B cell (primary cell): ENCODE data around the gene WT1. TPM values are rescaled to one million over a fixed set of nuclear protein-coding genes. Genes with fewer than 3 reads are reported as not detected.

Source experiments
- ATAC-seq: fragments of 200-7000 bp; cut with Tn5 transposase; one replicate; pipeline ENCODE4 v1.10.0; 2021; ENCODE audit warnings: low read depth, mild to moderate bottlenecking, moderate number of reproducible peaks, moderate library complexity
- CTCF ChIA-PET: fragments of 350-600 bp; sonication (Branson Sonifier 250); formaldehyde crosslinking; loops from one replicate; lab custom pipeline; 2021; ENCODE audit warnings: antibody characterized with exemption, inconsistent platforms; lab: Charles Lee
- POLR2A ChIA-PET: fragments of 350-600 bp; sonication (Branson Sonifier 250); formaldehyde crosslinking; loops from one replicate; lab custom pipeline; 2021; ENCODE audit warnings: antibody characterized with exemption; lab: Charles Lee
- DNase-seq: peaks from one replicate; pipeline ENCODE4 v3.0.0; 2013
- H2AFZ ChIP-seq: 2 replicates; pipeline ENCODE4 v1.6.1; 2012; ENCODE audit warnings: mild to moderate bottlenecking, low read depth, low read length; ENCODE audit not compliant: insufficient read depth, poor library complexity, severe bottlenecking
- H3K27ac ChIP-seq, 2 donors: 1 replicate in 1 of 2; 2 replicates in 1 of 2; pipeline ENCODE4 v1.5.1; 2012 to 2013; ENCODE audit warnings: low read length in 2 of 2, mild to moderate bottlenecking in 2 of 2, moderate library complexity in 1 of 2
- H3K27me3 ChIP-seq, 4 experiments: fragments of 200-600 bp in 1 of 4; sonication (generic) in 1 of 4; replicated peaks in 1 of 4; 1 replicate in 2 of 4; 2 replicates in 2 of 4; pipeline versions ENCODE4 v1.6.1 to v1.7.0; 2013 to 2016; ENCODE audit warnings: low read length in 3 of 4, mild to moderate bottlenecking in 2 of 4, mixed read lengths in 1 of 4, moderate library complexity in 1 of 4; ENCODE audit not compliant: insufficient read depth in 4 of 4, control insufficient read depth in 3 of 4; ENCODE audit errors: control extremely low read depth in 1 of 4
- H3K36me3 ChIP-seq, 2 experiments: replicated peaks in 1 of 2; 1 replicate in 1 of 2; 2 replicates in 1 of 2; pipeline versions ENCODE4 v1.6.1 to v1.7.1; 2013; ENCODE audit warnings: low read length in 1 of 2; ENCODE audit not compliant: insufficient read depth in 2 of 2, control insufficient read depth in 1 of 2; ENCODE audit errors: control extremely low read depth in 1 of 2, extremely low read depth in 1 of 2
- H3K4me1 ChIP-seq, 2 donors: fragments of 200-600 bp in 1 of 2; sonication (generic) in 1 of 2; 1 replicate in 1 of 2; 2 replicates in 1 of 2; pipeline versions ENCODE4 v1.5.1 to v1.6.1; 2013 to 2017; ENCODE audit warnings: low read length in 2 of 2; ENCODE audit not compliant: control insufficient read depth in 2 of 2, insufficient read depth in 2 of 2
- H3K4me2 ChIP-seq: replicated peaks from 2 replicates; pipeline ENCODE3; 2012; ENCODE audit warnings: mild to moderate bottlenecking, low read depth, low read length; ENCODE audit not compliant: poor library complexity, severe bottlenecking
- H3K4me3 ChIP-seq, 5 experiments: fragments of 200-600 bp in 1 of 5; sonication (generic) in 1 of 5; 1 replicate in 3 of 5; 2 replicates in 2 of 5; pipeline versions ENCODE4 v1.5.1 to v1.7.0; 2011 to 2016; ENCODE audit warnings: low read length in 4 of 5, mild to moderate bottlenecking in 4 of 5, low read depth in 2 of 5, control low read depth in 1 of 5, moderate library complexity in 1 of 5; ENCODE audit not compliant: insufficient read depth in 1 of 5; ENCODE audit errors: control extremely low read depth in 1 of 5, extremely low read depth in 1 of 5
- H3K79me2 ChIP-seq: fragments of 200-600 bp; sonication (generic); one replicate; pipeline ENCODE4 v1.6.0; 2016; ENCODE audit warnings: low read length; ENCODE audit not compliant: control insufficient read depth, insufficient read depth
- H3K9ac ChIP-seq: fragments of 200-600 bp; sonication (generic); 2 replicates; pipeline ENCODE4 v1.6.1; 2017; ENCODE audit warnings: mild to moderate bottlenecking, low read length, moderate library complexity
- H3K9me3 ChIP-seq, 3 donors: one replicate each; pipeline versions ENCODE4 v1.6.1 to v1.7.1; 2013; ENCODE audit warnings: low read length in 2 of 3; ENCODE audit not compliant: control insufficient read depth in 2 of 3, insufficient read depth in 1 of 3; ENCODE audit errors: control extremely low read depth in 1 of 3
- H4K20me1 ChIP-seq: 2 replicates; pipeline ENCODE4 v1.6.0; 2012; ENCODE audit warnings: mild to moderate bottlenecking, low read length; ENCODE audit not compliant: insufficient read depth, control insufficient read depth, poor library complexity, severe bottlenecking
- H3K27ac Mint-ChIP-seq: one replicate; pipeline ENCODE4 v1.8.0; 2021; ENCODE audit warnings: mixed read lengths
- H3K27me3 Mint-ChIP-seq: one replicate; pipeline ENCODE4 v1.8.0; 2021; ENCODE audit warnings: mixed read lengths
- H3K4me1 Mint-ChIP-seq: one replicate; pipeline ENCODE4 v1.8.0; 2021; ENCODE audit warnings: mixed read lengths
- H3K4me3 Mint-ChIP-seq: one replicate; pipeline ENCODE4 v1.8.0; 2021; ENCODE audit warnings: mixed read lengths
- H3K9me3 Mint-ChIP-seq: one replicate; pipeline ENCODE4 v1.8.0; 2022; ENCODE audit warnings: mixed read lengths; ENCODE audit not compliant: insufficient read depth
- EZH2 ChIP-seq: IDR thresholded peaks from 2 replicates; pipeline ENCODE4 v1.6.1; 2012; ENCODE audit warnings: borderline replicate concordance, low read depth, mild to moderate bottlenecking, moderate library complexity, low read length; ENCODE audit not compliant: insufficient read depth, poor library complexity, severe bottlenecking
- WGBS: methylation state at CpG from one replicate; pipeline ENCODE4 v1.1.5; 2013; ENCODE audit warnings: missing lambda C conversion rate; ENCODE audit not compliant: insufficient coverage; 5-methylcytosine and 5-hydroxymethylcytosine counted together
- intact Hi-C: fragments of 100-400 bp; cut with micrococcal nuclease; formaldehyde crosslinking; loops from one replicate; pipeline ENCODE4 v1.10.0; 2022
- polyA plus RNA-seq: library from polyadenylated mRNA; depleted of rRNA; stranded (reverse); fragments of >200 nt; gene quantifications from 2 replicates; pipeline ENCODE4 v1.2.3, GENCODE V29; 2012
- total RNA-seq, 2 donors: library from RNA; stranded (reverse); fragments of 120-200 nt in 1 of 2; gene quantifications; 1 replicate in 1 of 2; 2 replicates in 1 of 2; pipeline versions ENCODE4 v1.2.3 to v1.2.4, GENCODE V29; 2013 to 2022
- TF ChIP-seq, protein P1 (sequence below): fragments of 200-600 bp; IDR thresholded peaks from one replicate; pipeline ENCODE4 v1.8.0; 2022; ENCODE audit warnings: antibody characterized with exemption, mild to moderate bottlenecking

The WT1 gene
- total and polyA plus RNA-seq, 2 donors (not counting 1 experiment from before 2014, with no cell fraction given), result not detected

DNA sequence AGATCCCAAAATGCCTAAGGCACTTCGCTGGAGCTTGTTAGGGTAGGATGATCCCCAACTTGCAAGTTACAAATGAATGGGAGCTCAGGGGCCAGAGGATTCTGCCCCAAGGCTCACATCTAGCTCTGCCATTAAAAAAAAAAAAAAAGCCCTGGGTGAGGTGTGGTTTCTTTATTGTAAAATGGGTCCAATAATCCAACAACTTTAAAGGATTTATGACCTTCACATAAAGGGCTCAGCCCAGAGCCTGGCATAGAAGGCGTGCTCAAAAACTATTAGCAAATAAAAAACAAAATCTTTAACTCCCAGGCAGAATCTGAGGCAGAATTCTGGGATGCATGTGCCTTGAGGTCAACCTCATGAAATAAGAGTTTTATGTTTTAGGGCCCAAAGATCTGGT, 42.5 kb downstream of the WT1 start:
- Histone ChIP-seq H4K20me1 (no peaks in the 10 kb centered on the region), H3K27me3 (peaks cover 0 to 12% (median 1%) of the 10 kb centered on the region in 4 experiments), H3K4me2 (no peak overlapping the region), H3K9ac (no peak overlapping the region), H2AFZ (no peak overlapping the region), H3K4me1 (no peaks in the 10 kb centered on the region), H3K36me3 (no peaks in the 10 kb centered on the region), H3K9me3 (peaks cover 0 to 3% (median 0%) of the 10 kb centered on the region in 3 donors), H3K4me3 (no peak overlapping the region), H3K27ac (no peak overlapping the region), H3K79me2 (no peaks in the 10 kb centered on the region)
- intact Hi-C loops, result no loop called here
- ChIA-PET CTCF (no interaction called here), POLR2A (no interaction called here)
- WGBS, result no CpG with 5 or more reads among the region's 2 CpGs
- TF ChIP-seq, protein P1, sequence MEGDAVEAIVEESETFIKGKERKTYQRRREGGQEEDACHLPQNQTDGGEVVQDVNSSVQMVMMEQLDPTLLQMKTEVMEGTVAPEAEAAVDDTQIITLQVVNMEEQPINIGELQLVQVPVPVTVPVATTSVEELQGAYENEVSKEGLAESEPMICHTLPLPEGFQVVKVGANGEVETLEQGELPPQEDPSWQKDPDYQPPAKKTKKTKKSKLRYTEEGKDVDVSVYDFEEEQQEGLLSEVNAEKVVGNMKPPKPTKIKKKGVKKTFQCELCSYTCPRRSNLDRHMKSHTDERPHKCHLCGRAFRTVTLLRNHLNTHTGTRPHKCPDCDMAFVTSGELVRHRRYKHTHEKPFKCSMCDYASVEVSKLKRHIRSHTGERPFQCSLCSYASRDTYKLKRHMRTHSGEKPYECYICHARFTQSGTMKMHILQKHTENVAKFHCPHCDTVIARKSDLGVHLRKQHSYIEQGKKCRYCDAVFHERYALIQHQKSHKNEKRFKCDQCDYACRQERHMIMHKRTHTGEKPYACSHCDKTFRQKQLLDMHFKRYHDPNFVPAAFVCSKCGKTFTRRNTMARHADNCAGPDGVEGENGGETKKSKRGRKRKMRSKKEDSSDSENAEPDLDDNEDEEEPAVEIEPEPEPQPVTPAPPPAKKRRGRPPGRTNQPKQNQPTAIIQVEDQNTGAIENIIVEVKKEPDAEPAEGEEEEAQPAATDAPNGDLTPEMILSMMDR, result no peak
- TF ChIP-seq EZH2, result no peak
- peaks cover 4% of the 10 kb centered on the region for H3K4me1 Mint-ChIP-seq
- no peak overlapping the region for H3K27ac Mint-ChIP-seq
- DNase-seq, result no peak
- H3K4me3 Mint-ChIP-seq, result no peak overlapping the region
- no peaks in the 10 kb centered on the region for H3K9me3 Mint-ChIP-seq
- no peak for ATAC-seq
- H3K27me3 Mint-ChIP-seq, result peaks cover 16% of the 10 kb centered on the region

DNA sequence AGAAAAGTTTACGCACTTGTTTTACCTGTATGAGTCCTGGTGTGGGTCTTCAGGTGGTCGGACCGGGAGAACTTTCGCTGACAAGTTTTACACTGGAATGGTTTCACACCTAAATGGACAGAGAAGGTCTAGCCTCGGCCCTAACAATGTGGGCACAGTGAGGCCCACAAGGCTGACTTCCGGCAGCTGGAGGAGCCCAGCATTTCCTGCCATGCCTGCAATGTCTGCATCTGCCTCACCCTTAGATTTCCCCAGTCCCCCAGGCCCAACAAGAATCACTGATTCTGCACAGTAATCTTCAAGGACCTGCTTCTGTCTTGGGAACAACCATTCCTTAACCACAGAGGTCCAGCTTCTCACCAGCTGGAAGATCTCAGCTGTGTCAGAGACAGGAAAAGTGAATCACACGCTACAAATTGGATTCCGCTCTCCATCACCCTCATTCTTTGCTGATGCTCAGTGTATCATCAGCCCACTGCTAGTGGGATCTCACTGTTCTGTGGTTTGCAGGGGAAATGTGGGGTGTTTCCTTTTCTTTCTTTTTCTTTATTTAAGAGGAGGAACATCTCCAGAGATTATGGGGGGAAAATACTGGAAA, 43.3 kb downstream of the WT1 start:
- Histone ChIP-seq H2AFZ (peak overlapping the region; percentile 16), H3K79me2 (no peaks in the 10 kb centered on the region), H3K9ac (no peak overlapping the region), H3K36me3 (no peaks in the 10 kb centered on the region), H3K9me3 (peaks cover 0 to 3% (median 0%) of the 10 kb centered on the region in 3 donors), H4K20me1 (no peaks in the 10 kb centered on the region), H3K27me3 (peaks cover 0 to 12% (median 1%) of the 10 kb centered on the region in 4 experiments), H3K27ac (no peak overlapping the region), H3K4me3 (no peak overlapping the region), H3K4me2 (no peak overlapping the region), H3K4me1 (no peaks in the 10 kb centered on the region)
- ATAC-seq, result no peak
- no peak for TF ChIP-seq EZH2
- TF ChIP-seq, protein P1, result no peak
- no peak for DNase-seq
- WGBS, result 56% methylated on average over 5 of the region's 8 CpGs
- CTCF ChIA-PET, result no interaction called here
- peaks cover 4% of the 10 kb centered on the region for H3K4me1 Mint-ChIP-seq
- H3K27me3 Mint-ChIP-seq, result peaks cover 16% of the 10 kb centered on the region
- H3K27ac Mint-ChIP-seq, result no peak overlapping the region
- no peaks in the 10 kb centered on the region for H3K9me3 Mint-ChIP-seq
- H3K4me3 Mint-ChIP-seq, result no peak overlapping the region
- intact Hi-C loops, result no loop called here
- POLR2A ChIA-PET, result no interaction called here
